ENCODE measurements around the gene CDA.

- TF ChIP-seq POLR2A (IDR thresholded peaks at IDR 0.05; ENCODE audit: low read depth, low read length) (no peak), CTCF (IDR thresholded peaks at IDR 0.05; ENCODE audit: extremely low read depth in 1 of 2, insufficient read depth in 1 of 2, low read depth in 1 of 2, low read length in 2 of 2) (no peak), FOS (IDR thresholded peaks at IDR 0.05; ENCODE audit: borderline replicate concordance, insufficient read depth, low read length) (no peak), EZH2 (IDR thresholded peaks at IDR 0.05; ENCODE audit: borderline replicate concordance, low read depth, low read length, severe bottlenecking) (no peak), POLR2AphosphoS5 (IDR thresholded peaks at IDR 0.05; ENCODE audit: insufficient read depth, low read depth, low read length) (no peak), MYC (IDR thresholded peaks at IDR 0.05; ENCODE audit: low read depth, low read length) (no peak), JUN (IDR thresholded peaks at IDR 0.05; ENCODE audit: borderline replicate concordance, insufficient read depth, insufficient read length, low read depth) (no peak), GATA2 (IDR thresholded peaks at IDR 0.05; ENCODE audit: insufficient read depth, insufficient read length, low read depth, low read length) (no peak)
- TF ChIP-seq, protein P1, sequence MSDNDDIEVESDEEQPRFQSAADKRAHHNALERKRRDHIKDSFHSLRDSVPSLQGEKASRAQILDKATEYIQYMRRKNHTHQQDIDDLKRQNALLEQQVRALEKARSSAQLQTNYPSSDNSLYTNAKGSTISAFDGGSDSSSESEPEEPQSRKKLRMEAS (IDR thresholded peaks at IDR 0.05; ENCODE audit: insufficient read depth, insufficient read length), result no peak
These were observed 55.5 kb downstream of the CDA start for GRCh38 chr1:20644416-20644815.
